ENCODE results near the gene WDR64.

DNA sequence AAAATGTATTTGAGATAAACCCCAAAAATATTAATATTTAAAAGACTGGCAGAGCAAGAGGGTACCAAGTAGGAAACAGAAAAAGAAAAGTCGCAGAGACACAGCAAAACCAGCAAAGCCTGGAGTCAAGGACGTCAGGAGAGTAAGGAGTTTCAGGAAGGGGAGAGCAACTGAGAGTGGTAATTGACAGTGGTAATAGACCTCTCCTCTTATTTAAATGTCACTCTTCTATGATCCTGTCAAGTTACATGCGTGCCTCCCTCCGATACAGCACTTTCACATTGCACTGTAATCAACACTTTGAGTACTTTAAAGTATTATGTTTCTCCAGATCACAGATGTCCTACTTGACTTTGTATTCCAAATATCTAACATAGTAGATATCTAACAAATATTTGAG is 113.3 kb downstream of the WDR64 start:
- TF ChIP-seq, protein P1, sequence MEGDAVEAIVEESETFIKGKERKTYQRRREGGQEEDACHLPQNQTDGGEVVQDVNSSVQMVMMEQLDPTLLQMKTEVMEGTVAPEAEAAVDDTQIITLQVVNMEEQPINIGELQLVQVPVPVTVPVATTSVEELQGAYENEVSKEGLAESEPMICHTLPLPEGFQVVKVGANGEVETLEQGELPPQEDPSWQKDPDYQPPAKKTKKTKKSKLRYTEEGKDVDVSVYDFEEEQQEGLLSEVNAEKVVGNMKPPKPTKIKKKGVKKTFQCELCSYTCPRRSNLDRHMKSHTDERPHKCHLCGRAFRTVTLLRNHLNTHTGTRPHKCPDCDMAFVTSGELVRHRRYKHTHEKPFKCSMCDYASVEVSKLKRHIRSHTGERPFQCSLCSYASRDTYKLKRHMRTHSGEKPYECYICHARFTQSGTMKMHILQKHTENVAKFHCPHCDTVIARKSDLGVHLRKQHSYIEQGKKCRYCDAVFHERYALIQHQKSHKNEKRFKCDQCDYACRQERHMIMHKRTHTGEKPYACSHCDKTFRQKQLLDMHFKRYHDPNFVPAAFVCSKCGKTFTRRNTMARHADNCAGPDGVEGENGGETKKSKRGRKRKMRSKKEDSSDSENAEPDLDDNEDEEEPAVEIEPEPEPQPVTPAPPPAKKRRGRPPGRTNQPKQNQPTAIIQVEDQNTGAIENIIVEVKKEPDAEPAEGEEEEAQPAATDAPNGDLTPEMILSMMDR (IDR thresholded peaks at IDR 0.05): no peak
- no peak for TF ChIP-seq POLR2A (IDR thresholded peaks at IDR 0.05)
